GM12878 (cell line): Measurements from ENCODE around the gene NFIX. TPM values are rescaled to one million over a fixed set of nuclear protein-coding genes. Genes with fewer than 3 reads are reported as not detected.

Experiments used
- ATAC-seq: fragments of 200-7000 bp; cut with Tn5 transposase; 3 replicates; pipeline ENCODE4 v1.9.1; 2020; ENCODE audit warnings: mild to moderate bottlenecking, moderate library complexity
- BruUV-seq: library from RNA; stranded (reverse); fragments of 400-500 nt; replicated peaks from 2 replicates; lab custom pipeline; 2021; lab: Mats Ljungman, UMichigan
- CTCF ChIA-PET: fragments of 300-600 bp; sonication (Branson Sonifier 250); formaldehyde crosslinking; extraction: SDS; loops from one replicate; lab custom pipeline; 2021; ENCODE audit warnings: inconsistent platforms; lab: Yijun Ruan, JAX
- POLR2A ChIA-PET: fragments of 350-600 bp; formaldehyde crosslinking; extraction: SDS; loops from one replicate; lab custom pipeline; 2021; ENCODE audit warnings: inconsistent platforms; lab: Charles Lee
- RAD21 ChIA-PET: fragments of 300-600 bp; sonication (Branson Sonifier 250); formaldehyde crosslinking; loops from one replicate; lab custom pipeline; 2023; ENCODE audit warnings: antibody characterized with exemption; ENCODE audit not compliant: unreplicated experiment; lab: Charles Lee
- SMC1A ChIA-PET: fragments of 300-600 bp; sonication (Branson Sonifier 250); formaldehyde crosslinking; loops from one replicate; lab custom pipeline; 2023; ENCODE audit not compliant: unreplicated experiment, uncharacterized antibody; lab: Charles Lee
- DNase-seq: peaks from one replicate; pipeline ENCODE4 v3.0.0-alpha.2; 2011; ENCODE audit warnings: low read depth, low spot score
- FAIRE-seq: peaks from 3 replicates; lab custom pipeline; 2011; peaks lifted over from hg19 to GRCh38; lab: Jason Lieb, UNC
- H2AFZ ChIP-seq: 2 replicates; pipeline ENCODE4 v1.6.0; 2011; ENCODE audit warnings: low read depth, low read length, control low read depth; ENCODE audit not compliant: control insufficient read depth
- H3K27ac ChIP-seq: 2 replicates; pipeline ENCODE4 v1.5.1; 2011; ENCODE audit warnings: control low read depth; ENCODE audit not compliant: control insufficient read depth, insufficient read depth
- H3K27me3 ChIP-seq, 2 experiments: replicated peaks in 1 of 2; 2 replicates each; pipeline versions ENCODE4 v1.6.0 to v1.6.1; 2011; ENCODE audit warnings: low read length in 1 of 2; ENCODE audit not compliant: control insufficient read depth in 2 of 2, insufficient read depth in 2 of 2
- H3K36me3 ChIP-seq, 2 experiments: 2 replicates each; pipeline ENCODE4 v1.5.1; 2011; ENCODE audit warnings: low read length in 1 of 2; ENCODE audit not compliant: control insufficient read depth in 2 of 2, insufficient read depth in 2 of 2
- H3K4me1 ChIP-seq: 2 replicates; pipeline ENCODE4 v1.6.1; 2011; ENCODE audit warnings: mild to moderate bottlenecking, low read length, moderate library complexity, mixed read lengths; ENCODE audit not compliant: control insufficient read depth, insufficient read depth
- H3K4me2 ChIP-seq: 2 replicates; pipeline ENCODE4 v1.6.0; 2011; ENCODE audit warnings: control low read depth; ENCODE audit not compliant: control insufficient read depth, insufficient read depth
- H3K4me3 ChIP-seq: fragments of 200-600 bp; sonication (generic); 2 replicates; pipeline ENCODE4 v1.5.1; 2016
- H3K79me2 ChIP-seq: 2 replicates; pipeline ENCODE4 v1.6.0; 2011; ENCODE audit warnings: low read length; ENCODE audit not compliant: control insufficient read depth, insufficient read depth
- H3K9ac ChIP-seq: 2 replicates; pipeline ENCODE4 v1.8.0; 2011; ENCODE audit warnings: low read length, control low read depth, mixed read lengths; ENCODE audit not compliant: control insufficient read depth, insufficient read depth
- H3K9me3 ChIP-seq: replicated peaks from 3 replicates; pipeline ENCODE4 v1.5.1; 2011; ENCODE audit warnings: mild to moderate bottlenecking, low read length; ENCODE audit not compliant: control insufficient read depth, insufficient read depth
- H4K20me1 ChIP-seq: 2 replicates; pipeline ENCODE4 v1.6.0; 2011; ENCODE audit not compliant: control insufficient read depth, insufficient read depth
- BHLHE40 ChIP-seq, 2 experiments: fragments of 450-650 bp in 1 of 2; IDR thresholded peaks; 2 replicates each; pipeline ENCODE4 v1.6.1; 2011 to 2017; ENCODE audit warnings: low read depth in 2 of 2, borderline replicate concordance in 1 of 2, improper control_type of control experiment in 1 of 2, low read length in 1 of 2, mild to moderate bottlenecking in 1 of 2
- HDAC2 ChIP-seq: fragments of 200-600 bp; sonication (generic); IDR thresholded peaks from 2 replicates; pipeline ENCODE4 v1.6.1; 2017
- PKNOX1 ChIP-seq: fragments of 450-650 bp; IDR thresholded peaks from 2 replicates; pipeline ENCODE4 v1.6.1; 2016; ENCODE audit warnings: mild to moderate bottlenecking
- PML ChIP-seq: IDR thresholded peaks from 2 replicates; pipeline ENCODE4 v1.6.1; 2012; ENCODE audit warnings: low read length, inconsistent platforms
- SMARCA5 ChIP-seq: fragments of 450-650 bp; IDR thresholded peaks from 2 replicates; pipeline ENCODE4 v1.6.1; 2017; ENCODE audit warnings: mild to moderate bottlenecking
- ZNF274 ChIP-seq: IDR thresholded peaks from one replicate; pipeline ENCODE4 v1.8.0; 2011; ENCODE audit not compliant: insufficient read length, insufficient read depth
- WGBS: methylation state at CpG from one replicate; pipeline ENCODE4 v1.1.6; 2016; ENCODE audit warnings: low lambda C conversion rate; ENCODE audit not compliant: insufficient replicate concordance, insufficient coverage; ENCODE audit errors: missing lambda C conversion rate; 5-methylcytosine and 5-hydroxymethylcytosine counted together
- in situ Hi-C: fragments of 300-500 bp; cut with MboI; formaldehyde crosslinking; loops from 9 replicates; pipeline ENCODE4 v1.14.3; 2018; ENCODE audit warnings: mixed read lengths
- intact Hi-C: fragments of 100-400 bp; cut with micrococcal nuclease; formaldehyde crosslinking; loops from one replicate; pipeline ENCODE4 v1.14.2; 2022; ENCODE audit not compliant: unreplicated experiment
- polyA plus RNA-seq, 11 experiments: library from polyadenylated mRNA; depleted of rRNA in 4 of 11; unstranded in 6 of 11; stranded (reverse) in 5 of 11; fragments of >200 nt; fragmentation: Nextera tagmentation in 4 of 11; fragmentation: Illumina TruSeq in 1 of 11; extraction: Ambion mirVana in 4 of 11; extraction: Trizol in 1 of 11; gene quantifications; 1 replicate in 1 of 11; 2 replicates in 10 of 11; pipeline versions ENCODE4 v1.2.1 to v1.2.3, GENCODE V29; 2011 to 2016; ENCODE audit warnings: inconsistent platforms in 2 of 11, missing spikeins in 2 of 11, low read depth in 1 of 11
- total RNA-seq, 4 experiments: library from RNA; depleted of rRNA in 3 of 4; stranded (reverse); fragments of >200 nt in 3 of 4; fragmentation: Illumina TruSeq in 1 of 4; extraction: Trizol in 1 of 4; gene quantifications; 2 replicates each; pipeline versions ENCODE4 v1.2.1 to v1.2.3, GENCODE V29; 2013 to 2021

Gene NFIX
- total and polyA plus RNA-seq, 10 of the 15 experiments (the other 5 are each of a cell fraction or from before 2014, with no cell fraction given), result 0.02 to 2.2 (median 0.28) TPM

GRCh38 chr19:13037731-13038130 is 42.5 kb downstream of the NFIX start:
- POLR2A ChIA-PET, result no interaction called here
- no TSS peak for BruUV-seq

More at GRCh38 chr19:13037731-13038130, 42.5 kb downstream of the NFIX start:
- no peak for TF ChIP-seq ZNF274
- no peak for TF ChIP-seq PKNOX1
- TF ChIP-seq SMARCA5, result no peak
- no peak for TF ChIP-seq HDAC2
- no peak for TF ChIP-seq PML
- no peak for TF ChIP-seq BHLHE40 (IDR thresholded peaks at IDR 0.05; ENCODE audit: borderline replicate concordance in 1 of 2, low read depth in 2 of 2, low read length in 1 of 2)
- SMC1A ChIA-PET, result no interaction called here
- WGBS, result 53% methylated on average over 7 of the region's 7 CpGs
- no peaks in the 10 kb centered on the region for H3K36me3 ChIP-seq
- intact Hi-C loops, result loop anchor here (10.0 kb wide), 1 partner anchor 57 kb away; no protein-coding TSS in a partner anchor
- no peak overlapping the region for H3K4me2 ChIP-seq
- no peaks in the 10 kb centered on the region for H4K20me1 ChIP-seq
- H3K27ac ChIP-seq, result no peak overlapping the region
- ATAC-seq, result no peak
- DNase-seq, result no peak
- H3K4me1 ChIP-seq, result no peaks in the 10 kb centered on the region
- H3K27me3 ChIP-seq, result peaks cover 0 to 3% of the 10 kb centered on the region in 2 experiments; a peak in 2 of 4 replicates
- CTCF ChIA-PET, result interaction anchor here (1.4 kb wide), 1 partner anchor 23 kb away, joined by 3 read pairs; no protein-coding TSS in a partner anchor
- in situ Hi-C loops, result no loop called here
- no peak overlapping the region for H3K9ac ChIP-seq
- no peak overlapping the region for H2AFZ ChIP-seq
- no peaks in the 10 kb centered on the region for H3K79me2 ChIP-seq
- no peak overlapping the region for H3K4me3 ChIP-seq
- no peak for FAIRE-seq
- no peaks in the 10 kb centered on the region for H3K9me3 ChIP-seq
- RAD21 ChIA-PET, result no interaction called here
